Heart right ventricle (tissue), 16 donors: ENCODE measurements around the gene PDE3B. TPM values are rescaled to one million over a fixed set of nuclear protein-coding genes. Genes with fewer than 3 reads are reported as not detected.
"Not testable (repeated sequence)": the region's sequence is repeated elsewhere in the genome, so short reads cannot be mapped to it uniquely, and the experiment has no call there.

Experiments used
- ATAC-seq, 8 donors: fragments of 200-7000 bp; cut with Tn5 transposase; one replicate each; pipeline ENCODE4 v1.9.1; 2020; ENCODE audit warnings: mild to moderate bottlenecking in 8 of 8, moderate library complexity in 8 of 8, moderate number of reproducible peaks in 1 of 8
- DNase-seq, 2 donors: peaks; one replicate each; pipeline ENCODE4 v3.0.0-alpha.2; 2020
- H3K27ac ChIP-seq, 10 donors: fragments of 200-600 bp; sonication (generic) in 2 of 10; one replicate each; pipeline versions ENCODE4 v1.5.0 to v1.8.0; 2020 to 2022; ENCODE audit warnings: mild to moderate bottlenecking in 3 of 10
- H3K27me3 ChIP-seq, 7 donors: fragments of 200-600 bp; one replicate each; pipeline ENCODE4 v1.8.0; 2021 to 2022; ENCODE audit warnings: mild to moderate bottlenecking in 2 of 7
- H3K36me3 ChIP-seq, 9 donors: fragments of 200-600 bp; sonication (generic) in 1 of 9; one replicate each; pipeline versions ENCODE4 v1.5.0 to v1.8.0; 2020 to 2022; ENCODE audit warnings: mild to moderate bottlenecking in 2 of 9
- H3K4me1 ChIP-seq, 9 donors: fragments of 200-600 bp; sonication (generic) in 1 of 9; one replicate each; pipeline versions ENCODE4 v1.5.0 to v1.8.0; 2020 to 2022; ENCODE audit warnings: mild to moderate bottlenecking in 4 of 9
- H3K4me3 ChIP-seq, 10 donors: fragments of 200-600 bp; sonication (generic) in 2 of 10; one replicate each; pipeline versions ENCODE4 v1.5.0 to v1.8.0; 2020 to 2022; ENCODE audit warnings: mild to moderate bottlenecking in 7 of 10, moderate library complexity in 2 of 10
- H3K9me3 ChIP-seq, 11 donors: fragments of 200-600 bp in 10 of 11; sonication (generic) in 2 of 11; one replicate each; pipeline versions ENCODE4 v1.5.0 to v1.8.0; 2013 to 2022; ENCODE audit warnings: mild to moderate bottlenecking in 2 of 11, control low read depth in 1 of 11, moderate library complexity in 1 of 11
- CTCF ChIP-seq, 9 donors: fragments of 200-600 bp; sonication (generic) in 2 of 9; IDR thresholded peaks; one replicate each; pipeline versions ENCODE4 v1.5.0 to v1.8.0; 2021 to 2022; ENCODE audit warnings: antibody characterized with exemption in 9 of 9, mild to moderate bottlenecking in 5 of 9, moderate library complexity in 1 of 9
- WGBS, 2 donors: extraction: QIAGEN DNeasy Blood & Tissue Kit; methylation state at CpG; one replicate each; pipeline ENCODE4 v1.1.7; 2013; ENCODE audit warnings: inconsistent platforms in 1 of 2; 5-methylcytosine and 5-hydroxymethylcytosine counted together
- intact Hi-C, 10 donors: fragments of 100-400 bp; cut with DNase I; formaldehyde crosslinking; loops; one replicate each; pipeline versions ENCODE4 v1.11.1 to v1.14.2; 2022
- polyA plus RNA-seq, 2 donors: library from polyadenylated mRNA; stranded (reverse); fragments of 200-250 nt; gene quantifications; one replicate each; pipeline ENCODE4 v1.2.3, GENCODE V29; 2013
- total RNA-seq, 10 donors: library from RNA; stranded (reverse); fragmentation: NEBNext Ultra II Directional in 3 of 10; extraction: Animal tissue kit (Norgen Biotek cat#: 25700) in 3 of 10; gene quantifications; one replicate each; pipeline versions ENCODE4 v1.2.1 to v1.2.4, GENCODE V29; 2021 to 2023
- donor health status: Arrhythmogenic right ventricular cardiomyopathy.
- donor health status: ischemic (EF 13 %, LVEDD 7.1; RV severe dilation, severe dysfunction).
- donor health status: healthy with polysubstance abuse.
- donor health status: DM: no; HTN: yes; CAD: no.
- donor health status: DM: no; HTN: no; CAD: no.
- donor health status: ischemic (EF 25% LVEDD 6.9; RV normal size, moderate dysfunction).
- donor health status: ischemic (EF 25% LVEDD 5.7; RV mildly dilated, moderate dysfunction).
- donor health status: healthy.
- donor health status: DM: yes; HTN: yes; CAD: no.
- donor health status: Ischemic cardiomyopathy.
- donor health status: ischemic (EF 35%, LVEDD 5.7; RV mildly dilated, moderate dysfunction).
- donor health status: nonischemic (EF 11% LVEDD 7.7; RV severe dilation, severe dysfunction).
- donor health status: DM: yes; HTN: yes; CAD: no.
- donor health status: PGD.
- donor health status: ischemic (EF 29% LVEDD 5.4; RV normal size, mild dysfunction).
- donor health status: nonischemic (EF 23%, LVEDD 6.1; RV moderate dilation, normal function).

The PDE3B gene
- total and polyA plus RNA-seq, 12 donors = 1.3 to 14.2 (median 9.0) TPM

GRCh38 chr11:14860511-14860910 lies 216.9 kb downstream of the PDE3B start:
- DNase-seq = no peak
- TF ChIP-seq CTCF (IDR thresholded peaks at IDR 0.05) = no peak
- Histone ChIP-seq H3K4me3 (no peak overlapping the region), H3K27me3 (no peaks in the 10 kb centered on the region), H3K4me1 (no peaks in the 10 kb centered on the region), H3K36me3 (peaks cover 0 to 13% (median 0%) of the 10 kb centered on the region in 9 donors), H3K27ac (no peak overlapping the region), H3K9me3 (peaks cover 0 to 18% (median 0%) of the 10 kb centered on the region in 11 donors)
- intact Hi-C loops = no loop called here
- ATAC-seq = no peak
- WGBS, 2 donors = 91 to 92% methylated on average over 2 of the region's 2 CpGs

- WGBS, 2 donors = 98 to 100% methylated on average over 1 of the region's 1 CpG
Observed at GRCh38 chr11:14861680-14862079, 218.1 kb downstream of the PDE3B start.

GRCh38 chr11:14863775-14864174 lies 220.2 kb downstream of the PDE3B start:
- H3K36me3 ChIP-seq = peaks cover 0 to 24% (median 0%) of the 10 kb centered on the region in 9 donors
- WGBS, 2 donors = 95 to 97% methylated on average over 4 of the region's 4 CpGs
- H3K9me3 ChIP-seq = peaks cover 0 to 18% (median 0%) of the 10 kb centered on the region in 11 donors
- H3K4me3 ChIP-seq, ATAC-seq, H3K27ac ChIP-seq, H3K27me3 ChIP-seq, DNase-seq, intact Hi-C loops, H3K4me1 ChIP-seq: not testable (repeated sequence)

More at GRCh38 chr11:14861680-14862079, 218.1 kb downstream of the PDE3B start:
- Histone ChIP-seq H3K4me1 (no peaks in the 10 kb centered on the region), H3K9me3 (peaks cover 0 to 18% (median 0%) of the 10 kb centered on the region in 11 donors), H3K36me3 (peaks cover 0 to 13% (median 0%) of the 10 kb centered on the region in 9 donors), H3K27me3 (no peaks in the 10 kb centered on the region), H3K4me3 (no peak overlapping the region), H3K27ac (no peak overlapping the region)
- intact Hi-C loops = no loop called here
- DNase-seq (no peak), ATAC-seq (no peak)
- TF ChIP-seq CTCF (IDR thresholded peaks at IDR 0.05) = no peak

GRCh38 chr11:14872032-14872431 lies 228.4 kb downstream of the PDE3B start:
- DNase-seq (no peak), ATAC-seq (no peak)
- no peaks in the 10 kb centered on the region for H3K4me1 ChIP-seq
- H3K27ac ChIP-seq = no peak overlapping the region
- peaks cover 0 to 61% (median 0%) of the 10 kb centered on the region in 9 donors for H3K36me3 ChIP-seq
- no peak overlapping the region for H3K4me3 ChIP-seq
- intact Hi-C loops = no loop called here
- TF ChIP-seq CTCF (IDR thresholded peaks at IDR 0.05) = no peak
- H3K27me3 ChIP-seq = no peaks in the 10 kb centered on the region
- no peaks in the 10 kb centered on the region for H3K9me3 ChIP-seq

- no peak for TF ChIP-seq CTCF (IDR thresholded peaks at IDR 0.05)
- no peak for ATAC-seq
- peaks cover 0 to 63% (median 11%) of the 10 kb centered on the region in 9 donors for H3K36me3 ChIP-seq
- no peaks in the 10 kb centered on the region for H3K9me3 ChIP-seq
- no peak for DNase-seq
- H3K27me3 ChIP-seq = no peaks in the 10 kb centered on the region
- 88 to 92% methylated on average over 4 of the region's 4 CpGs for WGBS, 2 donors
- intact Hi-C loops = no loop called here
- no peak overlapping the region for H3K4me3 ChIP-seq
- no peaks in the 10 kb centered on the region for H3K4me1 ChIP-seq
- H3K27ac ChIP-seq = no peak overlapping the region
Observed at GRCh38 chr11:14873632-14874031, 230.0 kb downstream of the PDE3B start.
